GM23338 (cell line): ENCODE results near the gene PPM1J. TPM values are rescaled to one million over a fixed set of nuclear protein-coding genes. Genes with fewer than 3 reads are reported as not detected.

Experiments
- ATAC-seq: fragments of 200-7000 bp; cut with Tn5 transposase; 3 replicates; pipeline ENCODE4 v1.9.1; 2020
- DNase-seq: peaks from one replicate; pipeline ENCODE4 v3.0.0-alpha.2; 2015; ENCODE audit warnings: low spot score
- H2AFZ ChIP-seq: fragments of 200-600 bp; sonication (generic); 2 replicates; pipeline ENCODE4 v1.8.0; 2016; ENCODE audit warnings: antibody characterized with exemption, mild to moderate bottlenecking, moderate library complexity
- H3F3A ChIP-seq: fragments of 200-600 bp; sonication (generic); replicated peaks from 2 replicates; pipeline ENCODE4 v1.8.0; 2017; ENCODE audit warnings: antibody characterized with exemption, mixed run types, low read depth
- H3K27ac ChIP-seq: fragments of 200-600 bp; sonication (generic); 2 replicates; pipeline ENCODE4 v1.6.1; 2016; ENCODE audit warnings: low read depth
- H3K27me3 ChIP-seq: fragments of 200-600 bp; sonication (generic); 2 replicates; pipeline ENCODE4 v1.8.0; 2016; ENCODE audit warnings: mild to moderate bottlenecking, mixed run types, moderate library complexity; ENCODE audit not compliant: insufficient read depth
- H3K36me3 ChIP-seq: fragments of 200-600 bp; sonication (generic); 2 replicates; pipeline ENCODE4 v1.8.0; 2016; ENCODE audit warnings: mild to moderate bottlenecking; ENCODE audit not compliant: insufficient read depth
- H3K4me1 ChIP-seq: fragments of 200-600 bp; sonication (generic); 2 replicates; pipeline ENCODE4 v1.8.0; 2016; ENCODE audit warnings: mild to moderate bottlenecking, moderate library complexity; ENCODE audit not compliant: insufficient read depth
- H3K4me2 ChIP-seq: fragments of 200-600 bp; sonication (generic); 2 replicates; pipeline ENCODE4 v1.7.1; 2017; ENCODE audit warnings: mixed run types
- H3K4me3 ChIP-seq: fragments of 200-600 bp; sonication (generic); 2 replicates; pipeline ENCODE4 v1.6.1; 2016; ENCODE audit warnings: mixed run types
- H3K79me2 ChIP-seq: fragments of 200-600 bp; sonication (generic); replicated peaks from 2 replicates; pipeline ENCODE4 v1.8.0; 2017; ENCODE audit warnings: mild to moderate bottlenecking; ENCODE audit not compliant: insufficient read depth
- H3K9me2 ChIP-seq: fragments of 200-600 bp; sonication (generic); 2 replicates; pipeline ENCODE4 v1.8.0; 2017; ENCODE audit not compliant: insufficient read depth
- H4K20me1 ChIP-seq: fragments of 200-600 bp; sonication (generic); replicated peaks from 2 replicates; pipeline ENCODE4 v1.8.0; 2017; ENCODE audit warnings: mild to moderate bottlenecking; ENCODE audit not compliant: insufficient read depth
- H3K27ac Mint-ChIP-seq: 2 replicates; pipeline ENCODE4 v1.8.0; 2020; ENCODE audit warnings: inconsistent platforms, mild to moderate bottlenecking, moderate library complexity, mixed read lengths
- H3K27me3 Mint-ChIP-seq: 3 replicates; pipeline ENCODE4 v1.8.0; 2022; ENCODE audit warnings: low read depth, mild to moderate bottlenecking, moderate library complexity, mixed read lengths, inconsistent platforms; ENCODE audit not compliant: insufficient read depth, poor library complexity
- H3K36me3 Mint-ChIP-seq: 3 replicates; pipeline ENCODE4 v1.8.0; 2021; ENCODE audit warnings: low read depth, mild to moderate bottlenecking, inconsistent platforms, moderate library complexity, mixed read lengths
- H3K4me1 Mint-ChIP-seq: 3 replicates; pipeline ENCODE4 v1.8.0; 2020; ENCODE audit warnings: mild to moderate bottlenecking, inconsistent platforms, mixed read lengths
- H3K4me3 Mint-ChIP-seq: 3 replicates; pipeline ENCODE4 v1.8.0; 2021; ENCODE audit warnings: moderate library complexity, mild to moderate bottlenecking, inconsistent platforms, mixed read lengths
- H3K9me3 Mint-ChIP-seq: 3 replicates; pipeline ENCODE4 v1.8.0; 2020; ENCODE audit warnings: moderate library complexity, mild to moderate bottlenecking, inconsistent platforms, mixed read lengths
- CREB1 ChIP-seq: fragments of 250-450 bp; sonication (Bioruptor Pico); IDR thresholded peaks from 2 replicates; pipeline ENCODE4 v1.5.0; 2020; ENCODE audit warnings: low read depth, mild to moderate bottlenecking, moderate library complexity
- EZH2 ChIP-seq: fragments of 200-600 bp; sonication (generic); IDR thresholded peaks from one replicate; pipeline ENCODE4 v1.8.0; 2017; ENCODE audit warnings: antibody characterized with exemption, mild to moderate bottlenecking, low read depth; ENCODE audit not compliant: unreplicated experiment
- EZH2phosphoT487 ChIP-seq: fragments of 200-600 bp; sonication (generic); IDR thresholded peaks from one replicate; pipeline ENCODE4 v1.8.1; 2018; ENCODE audit warnings: antibody characterized with exemption; ENCODE audit not compliant: unreplicated experiment
- JUNB ChIP-seq: IDR thresholded peaks from one replicate; pipeline ENCODE4 v1.6.1; 2016; ENCODE audit warnings: antibody characterized with exemption; ENCODE audit not compliant: unreplicated experiment
- NANOG ChIP-seq: IDR thresholded peaks from 2 replicates; pipeline ENCODE4 v1.6.1; 2016; ENCODE audit warnings: antibody characterized with exemption, borderline replicate concordance
- POLR2AphosphoS5 ChIP-seq: IDR thresholded peaks from 2 replicates; pipeline ENCODE4 v1.6.1; 2016; ENCODE audit warnings: antibody characterized with exemption, low read depth
- STAT1 ChIP-seq: IDR thresholded peaks from one replicate; pipeline ENCODE4 v1.6.1; 2016; ENCODE audit warnings: antibody characterized with exemption; ENCODE audit not compliant: unreplicated experiment
- ZNF114 ChIP-seq: fragments of 250-450 bp; sonication (Bioruptor Pico); IDR thresholded peaks from 2 replicates; pipeline ENCODE4 v1.5.0; 2020; ENCODE audit warnings: mild to moderate bottlenecking, moderate library complexity
- ZNF331 ChIP-seq: fragments of 250-450 bp; sonication (Bioruptor Pico); IDR thresholded peaks from 2 replicates; pipeline ENCODE4 v1.5.0; 2020; ENCODE audit warnings: low read depth, mild to moderate bottlenecking, moderate library complexity
- polyA plus RNA-seq: library from polyadenylated mRNA; unstranded; fragments of >200 nt; fragmentation: Nextera tagmentation; extraction: Ambion mirVana; gene quantifications from 2 replicates; pipeline ENCODE4 v1.2.1, GENCODE V29; 2016
- total RNA-seq: library from RNA; depleted of rRNA; stranded (reverse); fragments of >200 nt; shearing (Covaris generic); gene quantifications from 2 replicates; pipeline ENCODE4 v1.2.3, GENCODE V29; 2014
- TF ChIP-seq, protein P1 (sequence below): IDR thresholded peaks from 2 replicates; pipeline ENCODE4 v1.6.1; 2016; ENCODE audit warnings: antibody characterized with exemption
- TF ChIP-seq, protein P2 (sequence below), 2 experiments: fragments of 200-600 bp in 1 of 2; sonication (generic) in 1 of 2; conservative IDR thresholded peaks; 2 replicates each; pipeline versions ENCODE4 v1.5.1 to v1.6.1; 2016 to 2017; ENCODE audit warnings: antibody characterized with exemption in 2 of 2, low read depth in 2 of 2, mild to moderate bottlenecking in 2 of 2, moderate library complexity in 1 of 2
- TF ChIP-seq, protein P3 (sequence below): IDR thresholded peaks from one replicate; pipeline ENCODE4 v1.6.1; 2018; ENCODE audit warnings: antibody characterized with exemption; ENCODE audit not compliant: unreplicated experiment
- TF ChIP-seq, protein P4 (sequence below): fragments of 250-450 bp; sonication (Bioruptor Pico); IDR thresholded peaks from 2 replicates; pipeline ENCODE4 v1.5.0; 2020; ENCODE audit warnings: mild to moderate bottlenecking, moderate library complexity

The PPM1J gene
- total and polyA plus RNA-seq, 2 experiments from 2014 or later = 19.0 to 22.4 TPM

DNA sequence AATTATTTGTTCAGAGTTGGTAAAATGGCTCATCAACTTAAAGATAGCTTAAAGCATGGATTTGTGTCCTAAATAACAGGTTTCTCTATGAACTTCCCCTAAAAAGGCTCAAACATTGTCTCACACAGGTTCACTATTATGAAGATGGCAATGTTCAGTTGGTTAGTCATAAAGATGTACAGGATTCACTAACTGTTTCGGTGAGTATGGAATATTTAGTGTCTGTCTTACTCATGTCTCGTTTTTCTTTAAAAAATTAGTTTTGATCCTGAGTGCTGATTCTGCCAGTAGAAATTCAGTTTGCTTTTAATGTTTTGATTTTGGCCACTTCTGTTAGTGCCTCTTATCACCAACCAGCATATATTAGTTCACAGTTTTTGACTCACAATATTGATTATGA lies 48.2 kb downstream of the PPM1J start:
- Histone ChIP-seq H3K4me1 (peaks cover 16% of the 10 kb centered on the region), H3K9me2 (no peaks in the 10 kb centered on the region), H2AFZ (no peak overlapping the region), H3K36me3 (peaks cover 18% of the 10 kb centered on the region), H3F3A (no peaks in the 10 kb centered on the region), H3K27ac (no peak overlapping the region), H3K4me2 (no peak overlapping the region), H3K79me2 (no peaks in the 10 kb centered on the region), H4K20me1 (peaks cover 5% of the 10 kb centered on the region; the same call in 1 of the 2 replicates), H3K4me3 (no peak overlapping the region), H3K27me3 (no peaks in the 10 kb centered on the region)
- Mint-ChIP-seq H3K27me3 (peaks cover 2% of the 10 kb centered on the region), H3K4me3 (no peak overlapping the region), H3K27ac (no peak overlapping the region), H3K4me1 (peaks cover 26% of the 10 kb centered on the region), H3K36me3 (peaks cover 78% of the 10 kb centered on the region), H3K9me3 (no peaks in the 10 kb centered on the region)
- ATAC-seq = no peak
- DNase-seq = no peak
- TF ChIP-seq, protein P1, sequence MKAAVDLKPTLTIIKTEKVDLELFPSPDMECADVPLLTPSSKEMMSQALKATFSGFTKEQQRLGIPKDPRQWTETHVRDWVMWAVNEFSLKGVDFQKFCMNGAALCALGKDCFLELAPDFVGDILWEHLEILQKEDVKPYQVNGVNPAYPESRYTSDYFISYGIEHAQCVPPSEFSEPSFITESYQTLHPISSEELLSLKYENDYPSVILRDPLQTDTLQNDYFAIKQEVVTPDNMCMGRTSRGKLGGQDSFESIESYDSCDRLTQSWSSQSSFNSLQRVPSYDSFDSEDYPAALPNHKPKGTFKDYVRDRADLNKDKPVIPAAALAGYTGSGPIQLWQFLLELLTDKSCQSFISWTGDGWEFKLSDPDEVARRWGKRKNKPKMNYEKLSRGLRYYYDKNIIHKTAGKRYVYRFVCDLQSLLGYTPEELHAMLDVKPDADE = no peak
- no peak for TF ChIP-seq CREB1 (CRISPR knock-in tag)
- TF ChIP-seq NANOG = no peak
- TF ChIP-seq, protein P2, sequence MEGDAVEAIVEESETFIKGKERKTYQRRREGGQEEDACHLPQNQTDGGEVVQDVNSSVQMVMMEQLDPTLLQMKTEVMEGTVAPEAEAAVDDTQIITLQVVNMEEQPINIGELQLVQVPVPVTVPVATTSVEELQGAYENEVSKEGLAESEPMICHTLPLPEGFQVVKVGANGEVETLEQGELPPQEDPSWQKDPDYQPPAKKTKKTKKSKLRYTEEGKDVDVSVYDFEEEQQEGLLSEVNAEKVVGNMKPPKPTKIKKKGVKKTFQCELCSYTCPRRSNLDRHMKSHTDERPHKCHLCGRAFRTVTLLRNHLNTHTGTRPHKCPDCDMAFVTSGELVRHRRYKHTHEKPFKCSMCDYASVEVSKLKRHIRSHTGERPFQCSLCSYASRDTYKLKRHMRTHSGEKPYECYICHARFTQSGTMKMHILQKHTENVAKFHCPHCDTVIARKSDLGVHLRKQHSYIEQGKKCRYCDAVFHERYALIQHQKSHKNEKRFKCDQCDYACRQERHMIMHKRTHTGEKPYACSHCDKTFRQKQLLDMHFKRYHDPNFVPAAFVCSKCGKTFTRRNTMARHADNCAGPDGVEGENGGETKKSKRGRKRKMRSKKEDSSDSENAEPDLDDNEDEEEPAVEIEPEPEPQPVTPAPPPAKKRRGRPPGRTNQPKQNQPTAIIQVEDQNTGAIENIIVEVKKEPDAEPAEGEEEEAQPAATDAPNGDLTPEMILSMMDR (conservative IDR thresholded peaks at IDR 0.05; ENCODE audit: low read depth in 2 of 2) = no peak
- TF ChIP-seq ZNF114 (CRISPR knock-in tag) = no peak
- TF ChIP-seq JUNB = no peak
- TF ChIP-seq STAT1 = no peak
- TF ChIP-seq POLR2AphosphoS5 = no peak
- TF ChIP-seq ZNF331 (CRISPR knock-in tag) = no peak
- TF ChIP-seq, protein P3, sequence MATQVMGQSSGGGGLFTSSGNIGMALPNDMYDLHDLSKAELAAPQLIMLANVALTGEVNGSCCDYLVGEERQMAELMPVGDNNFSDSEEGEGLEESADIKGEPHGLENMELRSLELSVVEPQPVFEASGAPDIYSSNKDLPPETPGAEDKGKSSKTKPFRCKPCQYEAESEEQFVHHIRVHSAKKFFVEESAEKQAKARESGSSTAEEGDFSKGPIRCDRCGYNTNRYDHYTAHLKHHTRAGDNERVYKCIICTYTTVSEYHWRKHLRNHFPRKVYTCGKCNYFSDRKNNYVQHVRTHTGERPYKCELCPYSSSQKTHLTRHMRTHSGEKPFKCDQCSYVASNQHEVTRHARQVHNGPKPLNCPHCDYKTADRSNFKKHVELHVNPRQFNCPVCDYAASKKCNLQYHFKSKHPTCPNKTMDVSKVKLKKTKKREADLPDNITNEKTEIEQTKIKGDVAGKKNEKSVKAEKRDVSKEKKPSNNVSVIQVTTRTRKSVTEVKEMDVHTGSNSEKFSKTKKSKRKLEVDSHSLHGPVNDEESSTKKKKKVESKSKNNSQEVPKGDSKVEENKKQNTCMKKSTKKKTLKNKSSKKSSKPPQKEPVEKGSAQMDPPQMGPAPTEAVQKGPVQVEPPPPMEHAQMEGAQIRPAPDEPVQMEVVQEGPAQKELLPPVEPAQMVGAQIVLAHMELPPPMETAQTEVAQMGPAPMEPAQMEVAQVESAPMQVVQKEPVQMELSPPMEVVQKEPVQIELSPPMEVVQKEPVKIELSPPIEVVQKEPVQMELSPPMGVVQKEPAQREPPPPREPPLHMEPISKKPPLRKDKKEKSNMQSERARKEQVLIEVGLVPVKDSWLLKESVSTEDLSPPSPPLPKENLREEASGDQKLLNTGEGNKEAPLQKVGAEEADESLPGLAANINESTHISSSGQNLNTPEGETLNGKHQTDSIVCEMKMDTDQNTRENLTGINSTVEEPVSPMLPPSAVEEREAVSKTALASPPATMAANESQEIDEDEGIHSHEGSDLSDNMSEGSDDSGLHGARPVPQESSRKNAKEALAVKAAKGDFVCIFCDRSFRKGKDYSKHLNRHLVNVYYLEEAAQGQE = no peak
- no peak for TF ChIP-seq EZH2
- TF ChIP-seq, protein P4, sequence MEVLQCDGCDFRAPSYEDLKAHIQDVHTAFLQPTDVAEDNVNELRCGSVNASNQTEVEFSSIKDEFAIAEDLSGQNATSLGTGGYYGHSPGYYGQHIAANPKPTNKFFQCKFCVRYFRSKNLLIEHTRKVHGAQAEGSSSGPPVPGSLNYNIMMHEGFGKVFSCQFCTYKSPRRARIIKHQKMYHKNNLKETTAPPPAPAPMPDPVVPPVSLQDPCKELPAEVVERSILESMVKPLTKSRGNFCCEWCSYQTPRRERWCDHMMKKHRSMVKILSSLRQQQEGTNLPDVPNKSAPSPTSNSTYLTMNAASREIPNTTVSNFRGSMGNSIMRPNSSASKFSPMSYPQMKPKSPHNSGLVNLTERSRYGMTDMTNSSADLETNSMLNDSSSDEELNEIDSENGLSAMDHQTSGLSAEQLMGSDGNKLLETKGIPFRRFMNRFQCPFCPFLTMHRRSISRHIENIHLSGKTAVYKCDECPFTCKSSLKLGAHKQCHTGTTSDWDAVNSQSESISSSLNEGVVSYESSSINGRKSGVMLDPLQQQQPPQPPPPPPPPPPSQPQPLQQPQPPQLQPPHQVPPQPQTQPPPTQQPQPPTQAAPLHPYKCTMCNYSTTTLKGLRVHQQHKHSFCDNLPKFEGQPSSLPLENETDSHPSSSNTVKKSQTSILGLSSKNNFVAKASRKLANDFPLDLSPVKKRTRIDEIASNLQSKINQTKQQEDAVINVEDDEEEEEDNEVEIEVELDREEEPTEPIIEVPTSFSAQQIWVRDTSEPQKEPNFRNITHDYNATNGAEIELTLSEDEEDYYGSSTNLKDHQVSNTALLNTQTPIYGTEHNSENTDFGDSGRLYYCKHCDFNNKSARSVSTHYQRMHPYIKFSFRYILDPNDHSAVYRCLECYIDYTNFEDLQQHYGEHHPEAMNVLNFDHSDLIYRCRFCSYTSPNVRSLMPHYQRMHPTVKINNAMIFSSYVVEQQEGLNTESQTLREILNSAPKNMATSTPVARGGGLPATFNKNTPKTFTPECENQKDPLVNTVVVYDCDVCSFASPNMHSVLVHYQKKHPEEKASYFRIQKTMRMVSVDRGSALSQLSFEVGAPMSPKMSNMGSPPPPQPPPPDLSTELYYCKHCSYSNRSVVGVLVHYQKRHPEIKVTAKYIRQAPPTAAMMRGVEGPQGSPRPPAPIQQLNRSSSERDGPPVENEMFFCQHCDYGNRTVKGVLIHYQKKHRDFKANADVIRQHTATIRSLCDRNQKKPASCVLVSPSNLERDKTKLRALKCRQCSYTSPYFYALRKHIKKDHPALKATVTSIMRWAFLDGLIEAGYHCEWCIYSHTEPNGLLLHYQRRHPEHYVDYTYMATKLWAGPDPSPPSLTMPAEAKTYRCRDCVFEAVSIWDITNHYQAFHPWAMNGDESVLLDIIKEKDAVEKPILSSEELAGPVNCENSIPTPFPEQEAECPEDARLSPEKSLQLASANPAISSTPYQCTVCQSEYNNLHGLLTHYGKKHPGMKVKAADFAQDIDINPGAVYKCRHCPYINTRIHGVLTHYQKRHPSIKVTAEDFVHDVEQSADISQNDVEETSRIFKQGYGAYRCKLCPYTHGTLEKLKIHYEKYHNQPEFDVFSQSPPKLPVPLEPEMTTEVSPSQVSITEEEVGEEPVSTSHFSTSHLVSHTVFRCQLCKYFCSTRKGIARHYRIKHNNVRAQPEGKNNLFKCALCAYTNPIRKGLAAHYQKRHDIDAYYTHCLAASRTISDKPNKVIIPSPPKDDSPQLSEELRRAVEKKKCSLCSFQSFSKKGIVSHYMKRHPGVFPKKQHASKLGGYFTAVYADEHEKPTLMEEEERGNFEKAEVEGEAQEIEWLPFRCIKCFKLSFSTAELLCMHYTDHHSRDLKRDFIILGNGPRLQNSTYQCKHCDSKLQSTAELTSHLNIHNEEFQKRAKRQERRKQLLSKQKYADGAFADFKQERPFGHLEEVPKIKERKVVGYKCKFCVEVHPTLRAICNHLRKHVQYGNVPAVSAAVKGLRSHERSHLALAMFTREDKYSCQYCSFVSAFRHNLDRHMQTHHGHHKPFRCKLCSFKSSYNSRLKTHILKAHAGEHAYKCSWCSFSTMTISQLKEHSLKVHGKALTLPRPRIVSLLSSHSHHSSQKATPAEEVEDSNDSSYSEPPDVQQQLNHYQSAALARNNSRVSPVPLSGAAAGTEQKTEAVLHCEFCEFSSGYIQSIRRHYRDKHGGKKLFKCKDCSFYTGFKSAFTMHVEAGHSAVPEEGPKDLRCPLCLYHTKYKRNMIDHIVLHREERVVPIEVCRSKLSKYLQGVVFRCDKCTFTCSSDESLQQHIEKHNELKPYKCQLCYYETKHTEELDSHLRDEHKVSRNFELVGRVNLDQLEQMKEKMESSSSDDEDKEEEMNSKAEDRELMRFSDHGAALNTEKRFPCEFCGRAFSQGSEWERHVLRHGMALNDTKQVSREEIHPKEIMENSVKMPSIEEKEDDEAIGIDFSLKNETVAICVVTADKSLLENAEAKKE (CRISPR knock-in tag) = no peak
- no peak for TF ChIP-seq EZH2phosphoT487
